ENCODE data around the gene KLHL5.

DNA sequence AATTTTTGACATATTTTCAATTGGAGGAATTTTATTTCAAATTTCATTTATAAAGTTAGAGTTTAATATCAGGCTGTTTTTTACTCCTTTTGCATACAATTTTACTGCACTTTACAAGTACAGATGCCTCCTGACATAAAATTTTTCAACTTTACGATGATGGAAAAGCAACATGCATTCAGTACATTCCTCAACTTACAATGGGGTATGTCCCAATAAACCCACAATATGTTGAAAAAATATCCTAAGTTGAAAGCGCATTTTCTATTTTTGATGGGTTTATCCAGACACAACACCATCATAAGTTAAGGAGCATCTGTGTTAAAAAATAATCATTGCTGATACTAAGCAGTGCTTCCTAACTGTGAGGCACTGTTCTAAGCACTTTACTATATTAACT lies 4.3 kb downstream of the KLHL5 start:
- TF ChIP-seq, protein P1, sequence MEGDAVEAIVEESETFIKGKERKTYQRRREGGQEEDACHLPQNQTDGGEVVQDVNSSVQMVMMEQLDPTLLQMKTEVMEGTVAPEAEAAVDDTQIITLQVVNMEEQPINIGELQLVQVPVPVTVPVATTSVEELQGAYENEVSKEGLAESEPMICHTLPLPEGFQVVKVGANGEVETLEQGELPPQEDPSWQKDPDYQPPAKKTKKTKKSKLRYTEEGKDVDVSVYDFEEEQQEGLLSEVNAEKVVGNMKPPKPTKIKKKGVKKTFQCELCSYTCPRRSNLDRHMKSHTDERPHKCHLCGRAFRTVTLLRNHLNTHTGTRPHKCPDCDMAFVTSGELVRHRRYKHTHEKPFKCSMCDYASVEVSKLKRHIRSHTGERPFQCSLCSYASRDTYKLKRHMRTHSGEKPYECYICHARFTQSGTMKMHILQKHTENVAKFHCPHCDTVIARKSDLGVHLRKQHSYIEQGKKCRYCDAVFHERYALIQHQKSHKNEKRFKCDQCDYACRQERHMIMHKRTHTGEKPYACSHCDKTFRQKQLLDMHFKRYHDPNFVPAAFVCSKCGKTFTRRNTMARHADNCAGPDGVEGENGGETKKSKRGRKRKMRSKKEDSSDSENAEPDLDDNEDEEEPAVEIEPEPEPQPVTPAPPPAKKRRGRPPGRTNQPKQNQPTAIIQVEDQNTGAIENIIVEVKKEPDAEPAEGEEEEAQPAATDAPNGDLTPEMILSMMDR (IDR thresholded peaks at IDR 0.05; ENCODE audit: low read depth, low read length), result no peak
- no peak for TF ChIP-seq POLR2A (IDR thresholded peaks at IDR 0.05; ENCODE audit: extremely low read depth, insufficient read length)
